HepG2 (cell line): ENCODE measurements around the gene APRT. TPM values are rescaled to one million over a fixed set of nuclear protein-coding genes. Genes with fewer than 3 reads are reported as not detected.
A peak's percentile ranks its signal among the peaks of the same experiment; 100 is the strongest.

Experiments used
- ARID4A ChIP-seq: sonication (generic); formaldehyde crosslinking; IDR thresholded peaks from 2 replicates; pipeline ENCODE4 v1.5.0; 2020; ENCODE audit warnings: mild to moderate bottlenecking, missing genetic modification reagents, borderline replicate concordance
- KDM2A ChIP-seq: sonication (generic); formaldehyde crosslinking; IDR thresholded peaks from 2 replicates; pipeline ENCODE4 v1.4.0; 2020; ENCODE audit warnings: low read depth, missing genetic modification reagents, borderline replicate concordance
- MIER2 ChIP-seq: IDR thresholded peaks from 2 replicates; pipeline ENCODE4 v1.6.1; 2016; ENCODE audit warnings: missing biosample characterization, missing genetic modification reagents
- POGZ ChIP-seq: sonication (generic); formaldehyde crosslinking; IDR thresholded peaks from 2 replicates; pipeline ENCODE4 v1.4.0; 2020; ENCODE audit warnings: mild to moderate bottlenecking, missing genetic modification reagents
- POLR2AphosphoS2 ChIP-seq: IDR thresholded peaks from 2 replicates; pipeline ENCODE4 v1.6.1; 2011; ENCODE audit warnings: low read depth, low read length, improper control_type of control experiment
- ZNF296 ChIP-seq: sonication (generic); formaldehyde crosslinking; conservative IDR thresholded peaks from 2 replicates; pipeline ENCODE4 v1.5.0; 2020; ENCODE audit warnings: mild to moderate bottlenecking, missing genetic modification reagents
- ZNF431 ChIP-seq: sonication (generic); formaldehyde crosslinking; IDR thresholded peaks from 2 replicates; pipeline ENCODE4 v1.9.0; 2022; ENCODE audit warnings: missing genetic modification reagents, low read depth, mild to moderate bottlenecking, borderline replicate concordance
- ZNF619 ChIP-seq: sonication (generic); formaldehyde crosslinking; IDR thresholded peaks from 2 replicates; pipeline ENCODE4 v1.4.0; 2020; ENCODE audit warnings: mild to moderate bottlenecking, missing genetic modification reagents
- ZNF788 ChIP-seq: sonication (generic); formaldehyde crosslinking; IDR thresholded peaks from 2 replicates; pipeline ENCODE4 v1.5.0; 2020; ENCODE audit warnings: mild to moderate bottlenecking, missing genetic modification reagents, borderline replicate concordance
- polyA plus RNA-seq, 8 experiments: library from polyadenylated mRNA; depleted of rRNA in 3 of 8; stranded (reverse) in 7 of 8; unstranded in 1 of 8; fragments of >200 nt; fragmentation: Illumina TruSeq in 4 of 8; extraction: Trizol in 4 of 8; gene quantifications; 2 replicates each; pipeline versions ENCODE4 v1.2.1 to v1.2.3, GENCODE V29; 2011 to 2016; ENCODE audit warnings: low read depth in 4 of 8, missing spikeins in 1 of 8, mixed read lengths in 1 of 8; ENCODE audit not compliant: insufficient read depth in 1 of 8
- total RNA-seq, 5 experiments: library from RNA; depleted of rRNA; stranded (reverse); fragments of >200 nt; fragmentation: Illumina TruSeq; extraction: Trizol; gene quantifications; 2 replicates each; pipeline ENCODE4 v1.2.3, GENCODE V29; 2016; ENCODE audit warnings: low read depth in 1 of 5
- TF ChIP-seq, protein P1 (sequence below), 2 experiments: sonication (generic) in 1 of 2; formaldehyde crosslinking in 1 of 2; IDR thresholded peaks; 2 replicates each; pipeline versions ENCODE4 v1.4.0 to v1.6.1; 2018 to 2020; ENCODE audit warnings: missing genetic modification reagents in 2 of 2, borderline replicate concordance in 1 of 2, low read depth in 1 of 2, mild to moderate bottlenecking in 1 of 2, missing biosample characterization in 1 of 2
- TF ChIP-seq, protein P2 (sequence below): sonication (generic); formaldehyde crosslinking; IDR thresholded peaks from 2 replicates; pipeline ENCODE4 v1.4.0; 2020; ENCODE audit warnings: missing genetic modification reagents, borderline replicate concordance
- TF ChIP-seq, protein P3 (sequence below): sonication (generic); formaldehyde crosslinking; IDR thresholded peaks from 2 replicates; pipeline ENCODE4 v1.4.0; 2020; ENCODE audit warnings: missing genetic modification reagents

APRT gene
- total and polyA plus RNA-seq, 2 of the 13 experiments (the other 11 are each of a cell fraction or from before 2014, with no cell fraction given) = 155 to 242 TPM

DNA sequence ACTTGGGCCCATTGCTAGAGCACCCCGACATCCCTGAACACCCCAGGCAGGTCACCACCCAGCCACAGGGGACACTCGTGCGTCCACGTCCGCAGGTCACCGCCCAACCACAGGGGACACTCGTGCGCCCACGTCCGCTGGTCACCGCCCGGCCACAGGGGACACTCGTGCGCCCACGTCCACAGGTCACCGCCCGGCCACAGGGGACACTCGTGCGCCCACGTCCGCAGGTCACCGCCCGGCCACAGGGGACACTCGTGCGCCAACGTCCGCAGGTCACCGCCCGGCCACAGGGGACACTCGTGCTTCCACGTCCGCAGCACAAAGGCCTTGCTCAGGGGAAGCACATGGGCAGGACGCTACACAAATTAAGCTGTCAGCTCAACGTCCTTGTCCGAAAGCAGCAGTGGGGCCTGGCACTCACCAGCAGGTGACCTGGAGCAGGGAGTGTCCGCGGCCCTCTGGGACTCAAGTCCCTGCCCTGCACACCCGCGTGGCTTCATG, 27.4 kb upstream of the APRT start (continued):
- peak; percentile 90 for TF ChIP-seq POGZ (CRISPR knock-in tag)
- TF ChIP-seq ZNF788 (CRISPR knock-in tag) = no peak
- no peak for TF ChIP-seq POLR2AphosphoS2
- TF ChIP-seq ZNF296 = no peak; the same call in 1 of the 2 replicates
- TF ChIP-seq ZNF431 (CRISPR knock-in tag) = no peak
- TF ChIP-seq KDM2A (CRISPR knock-in tag) = 0 out of 2 replicates have a peak, but pooled peaks have one; percentile 50
- TF ChIP-seq, protein P1, sequence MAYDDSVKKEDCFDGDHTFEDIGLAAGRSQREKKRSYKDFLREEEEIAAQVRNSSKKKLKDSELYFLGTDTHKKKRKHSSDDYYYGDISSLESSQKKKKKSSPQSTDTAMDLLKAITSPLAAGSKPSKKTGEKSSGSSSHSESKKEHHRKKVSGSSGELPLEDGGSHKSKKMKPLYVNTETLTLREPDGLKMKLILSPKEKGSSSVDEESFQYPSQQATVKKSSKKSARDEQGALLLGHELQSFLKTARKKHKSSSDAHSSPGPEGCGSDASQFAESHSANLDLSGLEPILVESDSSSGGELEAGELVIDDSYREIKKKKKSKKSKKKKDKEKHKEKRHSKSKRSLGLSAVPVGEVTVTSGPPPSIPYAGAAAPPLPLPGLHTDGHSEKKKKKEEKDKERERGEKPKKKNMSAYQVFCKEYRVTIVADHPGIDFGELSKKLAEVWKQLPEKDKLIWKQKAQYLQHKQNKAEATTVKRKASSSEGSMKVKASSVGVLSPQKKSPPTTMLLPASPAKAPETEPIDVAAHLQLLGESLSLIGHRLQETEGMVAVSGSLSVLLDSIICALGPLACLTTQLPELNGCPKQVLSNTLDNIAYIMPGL (CRISPR knock-in tag; IDR thresholded peaks at IDR 0.05; ENCODE audit: borderline replicate concordance in 1 of 2, low read depth in 1 of 2) = peak; percentile 92 to 94
- TF ChIP-seq, protein P2, sequence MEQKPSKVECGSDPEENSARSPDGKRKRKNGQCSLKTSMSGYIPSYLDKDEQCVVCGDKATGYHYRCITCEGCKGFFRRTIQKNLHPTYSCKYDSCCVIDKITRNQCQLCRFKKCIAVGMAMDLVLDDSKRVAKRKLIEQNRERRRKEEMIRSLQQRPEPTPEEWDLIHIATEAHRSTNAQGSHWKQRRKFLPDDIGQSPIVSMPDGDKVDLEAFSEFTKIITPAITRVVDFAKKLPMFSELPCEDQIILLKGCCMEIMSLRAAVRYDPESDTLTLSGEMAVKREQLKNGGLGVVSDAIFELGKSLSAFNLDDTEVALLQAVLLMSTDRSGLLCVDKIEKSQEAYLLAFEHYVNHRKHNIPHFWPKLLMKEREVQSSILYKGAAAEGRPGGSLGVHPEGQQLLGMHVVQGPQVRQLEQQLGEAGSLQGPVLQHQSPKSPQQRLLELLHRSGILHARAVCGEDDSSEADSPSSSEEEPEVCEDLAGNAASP = no peak; the same call in 1 of the 2 replicates
- TF ChIP-seq ZNF619 = peak; percentile 81; the same call in 1 of the 2 replicates
- TF ChIP-seq, protein P3, sequence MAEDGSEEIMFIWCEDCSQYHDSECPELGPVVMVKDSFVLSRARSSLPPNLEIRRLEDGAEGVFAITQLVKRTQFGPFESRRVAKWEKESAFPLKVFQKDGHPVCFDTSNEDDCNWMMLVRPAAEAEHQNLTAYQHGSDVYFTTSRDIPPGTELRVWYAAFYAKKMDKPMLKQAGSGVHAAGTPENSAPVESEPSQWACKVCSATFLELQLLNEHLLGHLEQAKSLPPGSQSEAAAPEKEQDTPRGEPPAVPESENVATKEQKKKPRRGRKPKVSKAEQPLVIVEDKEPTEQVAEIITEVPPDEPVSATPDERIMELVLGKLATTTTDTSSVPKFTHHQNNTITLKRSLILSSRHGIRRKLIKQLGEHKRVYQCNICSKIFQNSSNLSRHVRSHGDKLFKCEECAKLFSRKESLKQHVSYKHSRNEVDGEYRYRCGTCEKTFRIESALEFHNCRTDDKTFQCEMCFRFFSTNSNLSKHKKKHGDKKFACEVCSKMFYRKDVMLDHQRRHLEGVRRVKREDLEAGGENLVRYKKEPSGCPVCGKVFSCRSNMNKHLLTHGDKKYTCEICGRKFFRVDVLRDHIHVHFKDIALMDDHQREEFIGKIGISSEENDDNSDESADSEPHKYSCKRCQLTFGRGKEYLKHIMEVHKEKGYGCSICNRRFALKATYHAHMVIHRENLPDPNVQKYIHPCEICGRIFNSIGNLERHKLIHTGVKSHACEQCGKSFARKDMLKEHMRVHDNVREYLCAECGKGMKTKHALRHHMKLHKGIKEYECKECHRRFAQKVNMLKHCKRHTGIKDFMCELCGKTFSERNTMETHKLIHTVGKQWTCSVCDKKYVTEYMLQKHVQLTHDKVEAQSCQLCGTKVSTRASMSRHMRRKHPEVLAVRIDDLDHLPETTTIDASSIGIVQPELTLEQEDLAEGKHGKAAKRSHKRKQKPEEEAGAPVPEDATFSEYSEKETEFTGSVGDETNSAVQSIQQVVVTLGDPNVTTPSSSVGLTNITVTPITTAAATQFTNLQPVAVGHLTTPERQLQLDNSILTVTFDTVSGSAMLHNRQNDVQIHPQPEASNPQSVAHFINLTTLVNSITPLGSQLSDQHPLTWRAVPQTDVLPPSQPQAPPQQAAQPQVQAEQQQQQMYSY (CRISPR knock-in tag) = no peak
- peak; percentile 26; the same call in 1 of the 2 replicates for TF ChIP-seq MIER2 (CRISPR knock-in tag)
- TF ChIP-seq ARID4A (CRISPR knock-in tag) = peak; percentile 47; the same call in 1 of the 2 replicates
